Superior temporal gyrus (tissue), 1 donor: ENCODE results near the gene GSG1L.
"Not testable (repeated sequence)": the region's sequence is repeated elsewhere in the genome, so short reads cannot be mapped to it uniquely, and the experiment has no call there.

ENCODE experiments used
- DNase-seq: peaks from one replicate; pipeline ENCODE4 v3.0.0-alpha.2; 2016; ENCODE audit errors: extremely low spot score

GSG1L gene

DNA sequence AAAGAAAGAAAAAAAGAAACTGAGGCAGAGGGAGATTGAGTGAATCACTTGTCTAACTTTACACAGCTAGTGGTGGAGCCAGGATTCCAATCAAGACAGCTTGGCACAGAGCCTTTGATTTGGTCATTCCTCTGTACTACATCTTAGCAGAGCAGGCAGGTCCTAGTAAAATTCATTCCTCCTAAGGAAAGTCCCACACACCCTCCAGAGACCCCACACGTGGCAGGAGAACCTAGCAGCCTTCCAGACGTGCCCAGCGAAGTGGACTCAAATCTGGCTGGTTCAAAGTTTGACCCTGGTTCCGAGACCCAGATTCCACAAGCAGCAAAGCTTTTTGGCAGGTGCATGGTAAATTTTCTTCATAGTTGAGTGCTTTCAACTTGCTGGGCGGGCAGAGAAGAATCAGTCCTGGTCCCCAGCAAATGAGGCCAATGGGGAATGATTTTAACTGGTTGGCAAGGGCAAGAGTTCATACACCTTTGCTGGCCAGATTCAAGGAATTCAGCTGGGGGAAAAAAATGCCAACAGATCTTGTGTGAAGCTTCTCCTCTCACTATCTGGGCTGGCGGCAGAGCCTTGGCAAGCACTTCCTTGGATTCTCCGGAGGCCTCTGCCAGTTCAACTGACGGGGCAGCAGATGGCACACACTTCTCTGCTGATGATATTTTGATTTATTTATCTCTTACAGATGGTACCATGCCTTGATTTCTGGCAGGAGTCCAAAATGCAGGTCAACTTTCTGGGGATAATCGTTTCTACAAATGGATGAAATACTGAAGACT is 82.4 kb downstream of the GSG1L start:
- no peak for DNase-seq

DNA sequence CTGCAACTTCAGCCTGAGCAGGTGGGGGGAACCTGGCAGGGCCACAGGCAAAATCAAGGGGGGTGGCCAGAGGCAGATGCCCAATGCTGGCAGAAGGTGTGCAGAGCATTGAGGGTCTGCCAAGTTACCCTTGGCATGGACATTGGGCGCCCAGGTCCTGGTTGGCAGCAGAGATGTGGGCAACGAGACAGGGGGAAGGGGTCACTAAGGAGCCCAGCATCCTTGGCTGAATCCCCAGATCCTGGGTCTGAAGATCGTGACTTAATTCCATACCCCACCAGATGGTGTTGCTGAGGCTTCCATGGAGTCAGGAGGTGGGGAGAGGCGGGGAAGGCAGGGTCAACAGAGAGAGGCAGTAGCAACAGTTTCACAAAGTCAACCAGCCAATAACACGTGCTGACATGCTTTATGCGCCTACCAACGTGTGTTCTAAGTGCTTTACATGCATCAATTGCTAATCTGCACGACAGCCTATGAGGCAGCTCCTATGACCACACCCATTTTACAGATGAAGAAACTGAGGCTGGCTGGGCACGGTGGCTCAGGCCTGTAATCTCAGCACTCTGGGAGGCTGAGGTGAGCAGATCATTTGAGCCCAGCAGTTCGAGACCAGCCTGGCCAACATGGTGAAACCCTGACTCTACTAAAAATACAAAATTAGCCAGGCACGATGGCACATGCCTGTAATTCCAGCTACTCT is 83.3 kb downstream of the GSG1L start:
- no peak for DNase-seq

DNA sequence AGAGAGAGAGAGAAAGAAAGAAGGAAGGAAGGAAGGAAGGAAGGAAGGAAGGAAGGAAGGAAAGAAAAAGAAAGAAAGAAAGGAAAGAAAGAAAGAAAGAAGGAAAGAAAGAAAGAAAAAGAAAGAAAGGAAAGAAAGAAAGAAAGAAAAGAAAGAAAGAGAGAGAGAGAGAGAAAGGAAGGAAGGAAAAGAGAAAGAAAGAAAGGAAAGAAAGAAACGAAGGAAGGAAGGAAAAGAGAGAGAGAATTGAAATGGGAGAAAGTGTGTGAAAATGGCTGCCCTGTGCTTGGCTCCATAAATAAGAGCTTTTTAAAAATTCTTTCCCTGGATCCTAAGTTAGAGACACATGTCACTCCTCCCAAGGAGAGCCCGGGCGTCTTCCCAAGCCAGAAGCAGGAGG is 83.8 kb downstream of the GSG1L start:
- DNase-seq, result not testable (repeated sequence)

DNA sequence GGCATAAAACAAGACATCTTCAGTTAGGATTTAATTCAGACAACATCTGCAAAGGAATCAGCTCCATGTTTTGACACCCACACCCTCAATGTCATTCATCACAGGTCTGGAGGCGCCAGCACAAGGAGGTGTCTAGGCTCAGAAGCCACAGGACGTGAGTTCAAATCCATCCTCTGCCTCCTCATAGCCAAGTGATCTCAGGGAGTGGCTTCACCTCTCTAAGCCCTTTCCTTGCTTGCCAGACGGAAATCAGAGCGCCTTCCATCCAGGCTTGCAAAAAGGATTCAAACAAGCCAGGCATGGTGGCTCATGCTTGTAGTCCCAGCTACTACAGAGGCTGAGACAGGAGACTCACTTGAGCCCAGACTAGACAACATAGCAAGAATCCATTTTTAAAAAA is 84.6 kb downstream of the GSG1L start:
- no peak for DNase-seq

DNA sequence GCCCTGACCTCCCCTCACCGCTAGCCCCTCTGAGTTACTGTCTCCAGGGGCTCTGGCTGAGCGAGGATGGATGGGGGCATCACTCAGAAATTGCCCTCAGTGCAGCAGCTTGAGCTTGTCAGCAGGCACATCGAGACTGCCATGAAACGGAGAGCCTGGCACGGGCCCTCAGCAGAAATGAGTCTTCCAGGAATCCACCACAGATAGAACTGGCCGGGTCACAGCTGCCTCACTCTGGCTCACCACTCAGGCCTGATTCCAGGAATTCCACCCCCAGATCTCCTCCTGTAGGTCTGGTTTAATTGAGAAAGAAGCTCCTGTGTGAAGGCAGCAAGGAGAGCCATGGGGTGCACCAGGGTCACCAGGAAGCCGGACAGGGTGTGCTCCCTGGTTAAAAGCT is 85.5 kb downstream of the GSG1L start:
- DNase-seq, result no peak

DNA sequence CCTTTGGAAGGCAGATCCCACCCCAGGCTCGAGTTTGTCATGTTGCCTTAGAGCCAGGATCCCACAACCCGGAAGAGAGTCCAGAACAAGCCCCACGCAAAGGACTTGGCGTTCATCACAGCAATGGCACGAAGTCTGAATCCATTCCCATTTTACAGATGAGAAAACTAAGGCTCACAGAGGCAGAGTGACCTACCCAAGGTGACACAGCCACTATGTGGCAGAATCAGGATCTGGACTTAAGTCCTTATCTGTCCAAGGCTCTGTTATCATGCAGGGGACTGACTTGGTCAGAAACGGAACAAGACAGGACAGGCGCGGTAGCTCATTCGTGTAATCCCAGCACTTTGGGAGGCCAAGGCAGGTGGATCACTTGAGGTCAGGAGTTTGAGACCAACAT is 86.5 kb downstream of the GSG1L start:
- no peak for DNase-seq

DNA sequence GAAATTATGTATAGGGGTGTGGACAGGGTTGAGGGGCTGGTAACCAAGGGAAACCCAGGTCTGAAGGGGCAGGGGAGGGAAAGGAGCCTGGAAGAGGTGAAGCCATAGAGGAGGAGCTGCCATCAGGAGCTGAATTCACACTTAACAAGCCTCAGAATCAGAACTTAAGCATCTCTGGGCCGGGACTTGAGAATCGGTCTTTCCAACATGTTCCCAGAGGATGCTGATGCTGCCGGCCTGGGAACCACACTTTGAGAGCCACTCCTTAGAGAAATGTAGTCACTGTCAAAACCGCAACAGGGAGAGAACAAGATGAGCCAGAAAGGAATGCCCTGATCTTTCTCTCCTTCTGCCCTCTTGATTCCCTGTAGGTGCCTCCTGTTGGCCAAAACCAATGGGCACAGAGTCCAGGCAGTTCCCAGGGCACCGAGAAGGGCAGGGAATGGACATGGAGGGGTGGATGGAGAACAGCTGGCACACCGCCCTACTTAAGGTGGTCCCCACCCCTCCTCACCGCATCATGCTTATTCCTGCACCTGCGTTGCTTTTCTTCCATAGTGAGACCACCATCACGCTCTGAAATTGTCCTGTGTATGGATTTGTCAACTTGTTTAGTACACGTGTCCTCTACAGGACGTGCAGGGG is 88.5 kb downstream of the GSG1L start:
- no peak for DNase-seq

DNA sequence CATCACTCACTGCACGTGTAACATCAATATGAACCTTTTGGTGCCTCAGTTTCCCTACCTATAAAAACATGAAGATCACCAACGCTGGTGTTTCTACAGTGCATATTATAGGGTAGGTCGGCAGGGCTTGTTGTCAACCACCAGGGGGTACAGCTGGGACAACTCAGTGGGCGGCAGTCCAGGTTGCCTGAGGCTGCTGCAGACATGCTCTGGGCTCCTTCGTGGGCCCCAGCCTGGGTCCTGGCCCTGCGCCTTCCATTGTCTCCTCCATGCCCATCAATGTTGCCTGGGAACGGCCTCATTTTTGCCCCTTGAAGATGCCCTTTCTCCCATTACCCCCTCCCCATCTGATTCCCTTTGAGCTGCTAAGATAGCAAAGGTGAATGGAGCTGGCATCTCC is 89.8 kb downstream of the GSG1L start:
- DNase-seq, result no peak

DNA sequence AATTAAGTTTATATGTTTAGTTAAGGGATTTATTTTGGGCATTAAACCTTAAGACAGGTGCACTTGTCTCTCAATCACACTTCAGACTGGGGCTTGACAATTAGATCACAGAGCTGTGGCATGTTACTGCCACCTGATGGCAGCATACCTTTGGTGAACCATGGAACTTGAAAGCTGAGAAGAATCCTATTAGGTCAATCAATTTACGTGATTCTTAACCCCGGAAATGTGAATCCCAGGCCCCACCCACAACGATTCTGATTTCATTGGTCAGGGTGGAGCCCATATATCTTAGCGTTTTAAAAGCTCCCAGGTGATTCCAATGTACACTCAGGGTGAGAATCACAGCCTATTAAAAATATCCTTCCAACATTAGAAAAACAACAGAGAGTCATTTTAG is 91.0 kb downstream of the GSG1L start:
- peak; percentile 41 for DNase-seq

DNA sequence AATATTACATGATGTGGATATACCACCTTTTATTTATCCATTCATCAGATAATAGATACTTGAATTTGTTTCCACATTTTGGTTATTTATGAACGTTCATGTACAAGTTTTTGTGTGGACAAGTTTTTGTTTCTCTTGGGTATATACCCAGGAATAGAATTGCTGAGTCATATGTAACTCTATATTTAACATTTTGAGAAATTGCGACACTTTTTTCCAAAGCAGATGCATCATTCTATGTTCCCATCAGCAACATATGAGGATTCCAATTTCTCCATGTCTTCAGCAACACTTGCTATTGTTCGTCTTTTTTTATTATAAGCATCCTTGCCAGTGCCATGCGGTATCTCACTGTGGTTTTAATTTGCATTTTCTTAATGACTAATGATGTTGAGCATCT is 93.9 kb downstream of the GSG1L start:
- DNase-seq, result no peak

DNA sequence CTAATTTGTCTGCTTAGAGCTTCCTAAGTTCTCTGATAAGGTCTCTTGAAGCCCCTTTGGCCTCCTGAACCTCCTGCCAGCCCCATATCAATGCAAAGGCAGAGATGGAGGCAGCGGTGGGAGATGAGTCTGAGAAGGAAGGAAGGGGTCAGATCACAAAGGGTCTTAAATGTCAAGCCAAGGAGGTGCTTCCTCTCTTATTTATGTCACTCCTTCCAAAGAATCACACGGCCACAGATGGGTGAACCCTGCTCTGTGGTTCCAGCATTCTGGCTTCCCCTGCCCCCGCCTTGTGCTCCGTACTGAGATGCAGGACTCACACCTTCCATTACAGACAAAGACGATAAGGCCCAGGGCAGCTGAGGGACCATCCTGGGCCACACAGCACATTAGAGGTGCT is 96.3 kb downstream of the GSG1L start:
- DNase-seq, result no peak

DNA sequence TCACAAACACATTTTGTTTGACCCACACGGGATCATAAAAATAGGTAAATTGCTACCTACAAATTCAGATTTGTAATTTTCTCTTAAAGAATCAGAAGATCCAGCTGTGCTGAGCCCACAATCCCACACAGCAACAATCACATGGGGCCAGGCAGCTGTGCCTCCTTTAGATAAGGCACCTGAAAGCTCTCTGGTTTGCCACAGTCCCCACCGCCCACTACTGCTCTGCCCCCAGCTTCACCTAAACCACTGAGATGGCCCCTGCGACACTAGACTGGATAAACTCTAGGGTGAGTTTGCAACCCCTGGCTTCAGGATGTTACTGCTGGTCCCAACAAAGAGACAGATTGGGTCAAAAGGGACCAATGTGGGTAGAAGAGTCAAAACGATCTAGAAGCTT is 96.8 kb downstream of the GSG1L start:
- DNase-seq, result no peak

DNA sequence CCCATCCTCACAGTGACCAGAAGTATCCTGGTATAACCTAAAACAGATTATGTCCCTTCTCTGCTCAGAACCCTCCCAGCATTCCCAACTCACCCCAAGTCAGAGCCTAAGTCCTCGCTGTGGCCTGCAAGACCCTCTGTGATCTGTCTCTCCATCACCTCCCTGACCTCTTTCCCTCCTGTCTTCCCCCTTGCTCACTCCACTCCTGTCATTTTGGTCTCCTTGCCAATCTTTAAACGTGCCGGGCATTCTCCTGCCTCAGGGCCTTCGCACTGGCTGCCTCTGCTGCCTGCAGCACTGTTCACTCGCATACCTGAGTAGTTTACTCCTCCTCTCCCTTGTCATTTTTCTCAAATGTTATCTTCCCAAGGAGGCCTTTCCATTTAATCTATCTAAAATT is 97.7 kb downstream of the GSG1L start:
- no peak for DNase-seq

DNA sequence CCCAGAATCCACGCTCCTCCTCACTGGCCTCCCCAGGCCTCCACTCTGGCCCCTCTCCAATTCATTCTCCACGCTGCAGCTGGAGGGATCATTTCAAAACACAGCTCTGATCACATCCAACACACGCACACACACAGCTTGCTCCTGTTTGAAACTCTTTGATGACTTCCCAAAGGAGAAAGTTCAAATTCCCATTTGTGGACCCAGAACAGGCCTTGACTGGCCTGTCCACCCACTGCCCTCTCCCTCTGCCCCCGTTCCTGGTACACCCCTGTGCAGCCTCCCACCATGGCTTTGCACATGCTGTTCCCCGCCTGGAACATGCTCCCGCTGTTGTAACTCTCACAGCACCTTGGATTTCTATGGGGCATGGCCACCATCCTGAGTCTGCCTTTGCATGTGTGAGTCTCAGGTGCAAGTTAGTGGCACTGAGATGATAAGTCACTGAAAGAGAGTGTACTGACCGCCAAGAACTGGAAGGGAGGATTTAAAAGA is 100.0 kb downstream of the GSG1L start:
- no peak for DNase-seq

DNA sequence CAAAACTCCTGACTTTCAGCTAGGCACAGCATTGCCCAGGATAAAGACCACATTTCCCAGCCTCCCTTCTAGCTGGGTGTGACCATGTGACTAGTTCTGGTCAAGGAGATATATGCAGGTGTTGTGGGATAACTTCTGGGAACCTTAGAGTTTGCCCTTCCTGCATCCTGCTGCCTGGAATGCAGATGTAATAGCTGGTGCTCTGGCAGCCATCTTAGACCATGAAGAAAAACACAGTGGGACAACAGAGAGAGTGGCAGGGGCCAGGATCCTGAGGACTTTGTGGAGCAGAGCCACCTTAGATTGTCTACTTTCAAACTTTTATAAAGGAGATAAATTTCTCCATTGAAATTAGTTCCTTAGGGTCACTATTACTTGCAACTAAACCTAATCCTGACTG is 101.3 kb downstream of the GSG1L start:
- no peak for DNase-seq

DNA sequence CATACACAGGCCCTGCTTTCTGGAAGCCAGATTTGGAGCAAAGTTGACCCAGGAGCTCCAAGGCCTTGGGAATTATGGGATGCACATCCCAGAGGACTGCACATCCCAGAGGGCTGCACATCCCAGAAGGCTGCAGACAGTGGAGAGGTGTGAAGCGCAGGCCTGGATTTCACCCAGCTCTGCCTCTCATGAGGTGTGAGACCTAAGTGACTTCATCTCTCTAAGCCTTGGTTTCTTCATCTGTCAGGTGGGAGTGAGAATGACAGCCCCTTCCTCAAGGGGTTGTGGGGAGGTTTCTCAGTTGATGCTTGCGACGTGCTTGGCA is 102.3 kb downstream of the GSG1L start:
- no peak for DNase-seq

DNA sequence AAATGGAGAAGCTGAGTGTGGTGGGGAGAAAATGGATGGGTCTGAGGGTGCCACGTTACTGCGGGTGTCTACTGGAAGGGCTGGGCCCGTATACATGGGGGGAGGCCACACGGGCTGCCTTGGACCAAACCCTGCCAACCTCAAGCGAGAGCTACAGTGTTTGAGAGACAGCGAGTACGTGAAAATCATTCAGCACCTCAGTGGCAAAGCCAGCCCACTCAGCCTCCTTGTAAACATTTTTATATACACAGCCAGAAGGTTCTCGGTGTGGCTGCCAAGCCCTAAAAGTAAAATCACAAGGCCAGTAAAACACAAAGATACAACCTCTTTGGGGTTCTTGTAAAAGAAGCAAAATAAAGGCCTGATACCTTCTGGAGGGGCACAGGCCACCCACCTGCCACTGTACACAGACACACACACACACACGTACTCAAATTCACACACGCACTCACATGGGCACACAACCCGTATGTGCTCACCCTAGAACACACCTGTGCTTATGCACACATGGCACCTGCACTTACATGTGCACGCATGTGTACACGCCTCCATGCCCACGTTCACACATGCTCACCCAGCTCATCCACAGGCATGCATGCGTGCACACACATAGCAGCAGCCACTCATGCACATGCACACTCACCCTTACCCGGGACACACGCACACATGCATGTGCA is 102.8 kb downstream of the GSG1L start:
- DNase-seq, result no peak

DNA sequence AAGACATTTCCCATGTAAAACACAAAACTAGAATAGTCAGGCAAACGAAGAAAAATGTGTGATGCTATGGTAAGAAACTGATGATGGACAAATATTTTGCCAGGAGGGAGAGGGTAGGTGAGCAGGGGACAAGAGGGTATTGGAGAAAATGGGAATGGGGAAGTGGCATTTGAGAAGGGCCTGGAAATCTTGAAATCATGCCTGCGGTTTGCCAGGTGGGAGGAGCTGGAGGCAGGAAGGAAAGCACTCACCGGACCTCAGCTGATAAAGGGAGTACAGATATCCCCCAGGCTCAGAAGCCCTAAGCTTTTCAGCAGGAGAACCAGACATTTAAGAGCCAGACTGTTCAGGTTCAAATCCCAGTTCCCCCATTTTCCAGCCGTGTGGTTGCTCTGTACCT is 103.6 kb downstream of the GSG1L start:
- no peak for DNase-seq

DNA sequence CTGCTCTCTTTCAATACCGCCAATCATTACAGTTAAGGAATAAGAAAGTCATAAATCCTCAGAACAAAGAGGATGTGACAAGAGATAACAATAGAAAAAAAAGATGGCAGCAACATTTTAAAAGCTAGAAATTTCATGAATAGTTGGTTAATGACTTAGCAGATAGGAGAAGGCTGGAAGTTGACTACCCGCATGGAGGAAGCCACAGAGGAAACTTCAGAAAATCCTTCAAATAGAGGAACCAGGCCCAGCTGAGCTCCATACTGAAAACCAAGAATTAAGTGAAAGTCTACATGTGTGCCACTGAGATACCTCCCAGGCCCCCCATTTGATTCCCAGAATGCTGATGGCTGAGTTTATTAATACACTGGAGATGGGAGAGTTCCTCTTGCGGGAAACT is 109.3 kb downstream of the GSG1L start:
- no peak for DNase-seq

DNA sequence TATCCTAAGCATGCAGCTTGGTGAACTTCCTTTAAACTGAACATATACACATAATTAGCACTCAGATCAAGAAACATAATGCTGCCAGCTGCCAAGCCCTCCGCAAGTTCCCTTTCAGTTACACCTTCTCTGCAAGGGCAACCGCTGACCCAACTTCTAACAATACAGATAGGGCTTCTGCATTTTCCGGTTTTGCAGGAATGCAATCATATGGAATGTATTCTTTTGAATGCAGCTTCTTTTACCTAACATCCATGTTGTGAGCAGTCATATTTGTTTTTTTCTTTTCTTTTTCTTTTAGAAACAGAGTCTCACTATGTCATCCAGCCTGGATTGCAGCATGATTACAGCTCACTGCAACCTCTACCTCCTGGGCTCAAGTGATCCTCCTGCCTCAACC is 110.7 kb downstream of the GSG1L start:
- DNase-seq, result no peak

DNA sequence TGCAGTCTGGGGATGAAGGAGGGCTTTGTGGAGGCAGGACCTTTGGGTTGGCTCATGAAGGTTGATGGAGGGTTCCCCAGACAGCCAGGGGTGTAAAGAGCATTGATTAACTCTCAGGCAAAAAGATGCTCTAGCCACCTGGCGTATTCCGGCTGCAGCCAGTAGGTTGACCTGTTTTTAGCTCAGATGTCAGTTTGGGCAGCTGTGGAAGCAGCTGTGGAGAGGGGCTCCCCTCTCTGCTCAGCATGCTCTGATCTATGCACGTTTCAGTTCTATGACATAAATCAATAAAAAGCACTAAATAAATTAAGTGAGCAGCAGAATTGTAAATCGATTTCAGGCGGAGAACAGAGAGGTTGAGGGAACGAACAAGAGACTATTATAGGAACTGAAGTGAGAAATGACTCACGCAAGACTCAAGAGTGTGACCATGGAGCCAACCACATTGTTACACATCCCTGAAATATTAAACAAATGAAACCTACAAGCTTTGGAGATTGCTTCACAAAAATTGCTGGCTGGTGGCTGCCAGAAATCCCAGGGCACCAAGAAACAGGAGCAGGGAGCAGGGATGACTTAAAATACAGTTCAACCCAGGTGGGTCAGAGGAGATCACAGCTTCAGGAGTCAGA is 111.9 kb downstream of the GSG1L start:
- peak; percentile 38 for DNase-seq
